Keratinocyte (primary cell): ENCODE results near the gene HSD17B4. TPM values are rescaled to one million over a fixed set of nuclear protein-coding genes. Genes with fewer than 3 reads are reported as not detected.
"Not testable (repeated sequence)": the region's sequence is repeated elsewhere in the genome, so short reads cannot be mapped to it uniquely, and the experiment has no call there.

Experiments
- DNase-seq: peaks from one replicate; pipeline ENCODE4 v3.0.0-alpha.2; 2011; ENCODE audit warnings: low read depth, missing footprints, low spot score
- FAIRE-seq: peaks from 2 replicates; lab custom pipeline; 2011; peaks lifted over from hg19 to GRCh38; lab: Jason Lieb, UNC
- H2AFZ ChIP-seq: 2 replicates; pipeline ENCODE4 v1.6.0; 2012; ENCODE audit warnings: low read length, control low read depth, inconsistent platforms; ENCODE audit not compliant: control insufficient read depth
- H3K27ac ChIP-seq: 2 replicates; pipeline ENCODE4 v1.5.1; 2011; ENCODE audit warnings: low read length; ENCODE audit not compliant: control insufficient read depth, insufficient read depth
- H3K27me3 ChIP-seq: 3 replicates; pipeline ENCODE4 v1.6.0; 2011; ENCODE audit warnings: low read length; ENCODE audit not compliant: control insufficient read depth, insufficient read depth; ENCODE audit errors: extremely low read depth
- H3K36me3 ChIP-seq, 2 experiments: 2 replicates in 1 of 2; 3 replicates in 1 of 2; pipeline ENCODE4 v1.5.1; 2011; ENCODE audit warnings: low read length in 2 of 2, mild to moderate bottlenecking in 1 of 2; ENCODE audit not compliant: control insufficient read depth in 2 of 2, insufficient read depth in 2 of 2; ENCODE audit errors: extremely low read depth in 1 of 2
- H3K4me1 ChIP-seq: 3 replicates; pipeline ENCODE4 v1.5.1; 2011; ENCODE audit warnings: low read length; ENCODE audit not compliant: control insufficient read depth, insufficient read depth; ENCODE audit errors: extremely low read depth
- H3K4me2 ChIP-seq: 3 replicates; pipeline ENCODE4 v1.6.0; 2011; ENCODE audit warnings: low read depth, low read length; ENCODE audit not compliant: control insufficient read depth, insufficient read depth; ENCODE audit errors: extremely low read depth
- H3K4me3 ChIP-seq, 3 experiments: fragments of 200-600 bp in 1 of 3; sonication (generic) in 1 of 3; 2 replicates in 2 of 3; 3 replicates in 1 of 3; pipeline ENCODE4 v1.5.1; 2011 to 2016; ENCODE audit warnings: low read length in 3 of 3, mild to moderate bottlenecking in 3 of 3, control low read depth in 2 of 3, inconsistent platforms in 1 of 3, low read depth in 1 of 3, mixed read lengths in 1 of 3, mixed run types in 1 of 3, moderate library complexity in 1 of 3; ENCODE audit not compliant: control insufficient read depth in 2 of 3, insufficient read depth in 2 of 3; ENCODE audit errors: extremely low read depth in 1 of 3
- H3K79me2 ChIP-seq: 2 replicates; pipeline ENCODE4 v1.6.0; 2012; ENCODE audit warnings: low read length; ENCODE audit not compliant: control insufficient read depth, insufficient read depth
- H3K9ac ChIP-seq: 3 replicates; pipeline ENCODE4 v1.6.0; 2011; ENCODE audit warnings: low read length; ENCODE audit not compliant: control insufficient read depth, insufficient read depth; ENCODE audit errors: extremely low read depth
- H3K9me1 ChIP-seq: 3 replicates; pipeline ENCODE4 v1.6.0; 2011; ENCODE audit warnings: low read length; ENCODE audit not compliant: control insufficient read depth, insufficient read depth; ENCODE audit errors: extremely low read depth
- H3K9me3 ChIP-seq: 2 replicates; pipeline ENCODE4 v1.5.1; 2012; ENCODE audit warnings: low read depth, low read length; ENCODE audit not compliant: control insufficient read depth
- H4K20me1 ChIP-seq: 3 replicates; pipeline ENCODE4 v1.6.0; 2011; ENCODE audit warnings: low read length; ENCODE audit not compliant: control insufficient read depth, insufficient read depth; ENCODE audit errors: extremely low read depth
- EZH2 ChIP-seq: IDR thresholded peaks from one replicate; pipeline ENCODE4 v1.6.1; 2012; ENCODE audit warnings: inconsistent platforms, mild to moderate bottlenecking, low read length, moderate library complexity
- dilution Hi-C: fragments of 300-500 bp; cut with MboI; formaldehyde crosslinking; loops from one replicate; pipeline ENCODE4 v1.7.0; 2020; ENCODE audit warnings: low sequenced_read_pairs; ENCODE audit not compliant: extremely low pct_ligation_motif_present
- polyA plus RNA-seq, 5 experiments: library from polyadenylated mRNA; depleted of rRNA in 3 of 5; stranded (reverse) in 3 of 5; stranded (forward) in 1 of 5; unstranded in 1 of 5; fragments of >200 nt; gene quantifications; 1 replicate in 1 of 5; 2 replicates in 3 of 5; 3 replicates in 1 of 5; pipeline versions ENCODE4 v1.2.1 to v1.2.3, GENCODE V29; 2011 to 2012; ENCODE audit warnings: missing spikeins in 2 of 5, low read depth in 1 of 5, low replicate concordance in 1 of 5
- TF ChIP-seq, protein P1 (sequence below), 3 experiments: IDR thresholded peaks in 1 of 3; conservative IDR thresholded peaks in 1 of 3; optimal IDR thresholded peaks in 1 of 3; 2 replicates in 2 of 3; 3 replicates in 1 of 3; pipeline versions ENCODE3 to v1.5.1; 2011; ENCODE audit warnings: low read length in 3 of 3, mild to moderate bottlenecking in 3 of 3, moderate library complexity in 2 of 3, control low read depth in 1 of 3, inconsistent platforms in 1 of 3; ENCODE audit not compliant: insufficient read depth in 2 of 3; ENCODE audit errors: extremely low read depth in 1 of 3

HSD17B4 gene
- polyA plus RNA-seq, 1 donor (not counting 4 experiments of a cell fraction or from before 2014, with no cell fraction given): 154 TPM

DNA sequence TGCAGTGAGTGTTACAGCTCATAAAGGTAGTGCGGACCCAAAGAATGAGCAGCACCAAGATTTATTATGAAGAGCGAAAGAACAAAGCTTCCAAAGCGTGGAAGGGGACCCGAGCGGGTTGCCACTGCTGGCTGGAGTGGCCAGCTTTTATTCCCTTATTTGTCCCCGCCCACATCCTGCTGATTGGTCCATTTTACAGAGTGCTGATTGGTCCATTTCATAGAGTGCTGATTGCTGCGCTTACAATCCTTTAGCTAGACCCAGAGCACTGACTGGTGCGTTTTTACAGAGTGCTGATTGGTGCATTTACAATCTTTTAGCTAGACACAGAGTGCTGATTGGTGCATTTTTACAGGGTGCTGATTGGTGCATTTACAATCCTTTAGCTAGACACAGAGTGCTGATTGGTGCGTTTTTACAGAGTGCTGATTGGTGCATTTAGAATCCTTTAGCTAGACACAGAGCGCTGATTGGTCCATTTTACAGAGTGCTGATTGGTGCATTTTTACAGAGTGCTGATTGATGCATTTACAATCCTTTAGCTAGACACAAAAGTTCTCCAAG lies 19.5 kb upstream of the HSD17B4 start:
- H3K9me3 ChIP-seq, H3K4me3 ChIP-seq, H4K20me1 ChIP-seq, H3K79me2 ChIP-seq, H3K4me1 ChIP-seq, H3K9me1 ChIP-seq, dilution Hi-C loops, H3K27ac ChIP-seq, H3K4me2 ChIP-seq, H2AFZ ChIP-seq, DNase-seq, FAIRE-seq, H3K27me3 ChIP-seq, H3K36me3 ChIP-seq, H3K9ac ChIP-seq: not testable (repeated sequence)

DNA sequence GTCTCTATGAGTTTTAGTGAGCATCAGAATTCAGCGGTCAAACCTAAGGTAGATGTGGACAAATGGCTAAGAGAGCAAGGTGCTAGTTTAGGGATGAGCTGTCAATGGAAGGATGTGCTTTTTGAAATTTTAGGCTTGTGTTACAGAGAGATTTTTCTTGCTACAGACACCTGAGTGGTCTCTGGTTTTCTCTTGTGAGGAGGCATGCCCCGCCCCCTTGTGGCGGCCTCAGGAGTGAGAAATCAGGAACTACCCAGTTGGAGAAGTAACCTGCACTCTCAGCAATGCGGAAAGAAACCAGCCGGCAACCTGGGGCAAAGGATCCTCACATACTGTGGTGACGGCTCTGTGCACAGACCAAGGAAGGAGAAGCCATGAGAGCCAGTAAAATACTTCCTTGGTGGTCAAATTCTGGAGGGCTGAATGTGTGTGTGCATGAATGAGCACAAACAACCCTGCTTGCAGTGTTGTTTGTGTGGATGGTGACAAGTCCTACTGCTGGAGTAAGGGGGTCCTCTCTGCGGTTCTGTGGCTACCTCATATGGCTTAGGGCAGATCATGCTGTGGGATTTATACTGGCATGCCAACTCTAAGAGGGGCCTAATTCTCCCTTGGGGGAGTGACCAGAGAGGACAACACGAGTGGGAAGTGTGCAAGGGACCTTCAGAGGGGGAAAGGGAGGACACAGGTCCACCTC lies 16.7 kb upstream of the HSD17B4 start:
- no peaks in the 10 kb centered on the region for H3K9me3 ChIP-seq

DNA sequence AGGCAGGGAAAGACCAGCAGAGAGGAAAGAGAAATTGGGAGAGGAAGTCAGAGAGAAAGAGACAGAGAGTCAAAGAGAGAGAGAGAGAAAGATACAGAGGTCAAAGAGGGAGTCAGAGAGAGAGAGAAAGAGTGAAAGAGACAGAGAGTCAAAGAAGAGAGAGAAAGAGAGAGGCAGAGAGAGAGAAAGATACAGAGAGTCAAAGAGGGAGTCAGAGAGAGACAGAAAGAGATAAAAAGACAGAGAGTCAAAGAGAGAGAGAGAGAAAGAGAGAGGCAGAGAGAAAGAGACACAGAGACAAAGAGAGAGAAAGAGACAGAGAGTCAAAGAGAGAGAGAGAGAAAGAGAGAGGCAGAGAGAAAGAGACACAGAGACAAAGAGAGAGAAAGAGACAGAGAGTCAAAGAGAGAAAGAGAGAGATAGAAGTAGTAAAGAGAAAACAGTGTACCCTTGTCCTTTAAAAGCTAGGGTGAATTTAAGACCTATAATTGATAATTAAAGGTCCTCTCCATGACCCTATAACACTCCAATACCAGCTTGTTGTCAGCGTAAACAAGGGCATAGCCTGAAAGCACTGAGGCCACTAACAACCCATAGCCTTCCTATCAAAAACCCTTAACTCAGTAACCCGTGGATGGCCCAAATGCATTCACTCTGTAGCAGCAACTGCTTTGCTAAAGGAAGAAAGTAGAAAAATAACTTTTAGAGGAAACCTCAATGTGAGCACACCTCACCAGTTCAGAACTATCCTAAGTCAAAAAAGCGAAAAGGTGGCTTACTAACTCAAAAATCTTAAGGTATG lies 14.3 kb upstream of the HSD17B4 start:
- H3K9me3 ChIP-seq, FAIRE-seq, H4K20me1 ChIP-seq, H3K4me2 ChIP-seq, H3K36me3 ChIP-seq, DNase-seq, H3K27ac ChIP-seq, H3K27me3 ChIP-seq, H3K9ac ChIP-seq, H3K4me1 ChIP-seq, H3K9me1 ChIP-seq, H3K79me2 ChIP-seq, H2AFZ ChIP-seq, H3K4me3 ChIP-seq, dilution Hi-C loops: not testable (repeated sequence)

More for the DNA sequence above, 16.7 kb upstream of the HSD17B4 start:
- Histone ChIP-seq H3K27me3 (no peaks in the 10 kb centered on the region), H3K9me1 (no peaks in the 10 kb centered on the region), H4K20me1 (no peaks in the 10 kb centered on the region), H3K4me3 (no peak overlapping the region), H3K4me1 (no peaks in the 10 kb centered on the region), H3K27ac (no peak overlapping the region), H3K79me2 (no peaks in the 10 kb centered on the region), H3K9ac (no peak overlapping the region), H2AFZ (no peak overlapping the region), H3K4me2 (no peak overlapping the region), H3K36me3 (no peaks in the 10 kb centered on the region)
- dilution Hi-C loops: no loop called here
- DNase-seq (no peak), FAIRE-seq (no peak)
- TF ChIP-seq, protein P1, sequence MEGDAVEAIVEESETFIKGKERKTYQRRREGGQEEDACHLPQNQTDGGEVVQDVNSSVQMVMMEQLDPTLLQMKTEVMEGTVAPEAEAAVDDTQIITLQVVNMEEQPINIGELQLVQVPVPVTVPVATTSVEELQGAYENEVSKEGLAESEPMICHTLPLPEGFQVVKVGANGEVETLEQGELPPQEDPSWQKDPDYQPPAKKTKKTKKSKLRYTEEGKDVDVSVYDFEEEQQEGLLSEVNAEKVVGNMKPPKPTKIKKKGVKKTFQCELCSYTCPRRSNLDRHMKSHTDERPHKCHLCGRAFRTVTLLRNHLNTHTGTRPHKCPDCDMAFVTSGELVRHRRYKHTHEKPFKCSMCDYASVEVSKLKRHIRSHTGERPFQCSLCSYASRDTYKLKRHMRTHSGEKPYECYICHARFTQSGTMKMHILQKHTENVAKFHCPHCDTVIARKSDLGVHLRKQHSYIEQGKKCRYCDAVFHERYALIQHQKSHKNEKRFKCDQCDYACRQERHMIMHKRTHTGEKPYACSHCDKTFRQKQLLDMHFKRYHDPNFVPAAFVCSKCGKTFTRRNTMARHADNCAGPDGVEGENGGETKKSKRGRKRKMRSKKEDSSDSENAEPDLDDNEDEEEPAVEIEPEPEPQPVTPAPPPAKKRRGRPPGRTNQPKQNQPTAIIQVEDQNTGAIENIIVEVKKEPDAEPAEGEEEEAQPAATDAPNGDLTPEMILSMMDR (optimal IDR thresholded peaks at IDR 0.05 in 1 of 3, IDR thresholded peaks at IDR 0.05 in 1 of 3, conservative IDR thresholded peaks at IDR 0.05 in 1 of 3; ENCODE audit: extremely low read depth in 1 of 3, insufficient read depth in 2 of 3, low read length in 3 of 3): peak; percentile 52 to 63 (median 62)
- no peak for TF ChIP-seq EZH2

DNA sequence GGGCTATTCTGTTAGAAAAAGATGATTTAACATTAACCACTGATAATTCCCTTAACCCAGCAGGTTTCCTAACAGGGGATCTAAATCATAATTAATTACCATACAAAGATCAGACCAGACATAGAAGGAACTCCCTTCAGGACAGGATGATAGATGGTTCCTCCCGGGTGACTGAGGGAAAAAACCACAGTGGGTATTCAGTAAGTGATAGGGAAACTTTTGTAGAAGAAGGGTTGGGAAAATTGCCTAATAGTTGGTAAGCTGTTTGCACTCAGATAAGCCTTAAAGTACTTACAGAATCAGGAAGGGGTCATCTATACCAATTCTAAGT lies 13.7 kb upstream of the HSD17B4 start:
- not testable (repeated sequence) for FAIRE-seq
- H3K4me2 ChIP-seq: peak overlapping the region; percentile 48

More for the DNA sequence above, 13.7 kb upstream of the HSD17B4 start:
- H3K4me3 ChIP-seq, H3K79me2 ChIP-seq, DNase-seq, H3K9me1 ChIP-seq, H4K20me1 ChIP-seq, H3K36me3 ChIP-seq, H3K27ac ChIP-seq, H3K9me3 ChIP-seq, H3K4me1 ChIP-seq, H3K9ac ChIP-seq, H3K27me3 ChIP-seq, dilution Hi-C loops: not testable (repeated sequence)
- peak overlapping the region; percentile 47 for H2AFZ ChIP-seq
